ENCODE data around the gene SMOC2. TPM values are rescaled to one million over a fixed set of nuclear protein-coding genes. Genes with fewer than 3 reads are reported as not detected.

SMOC2 gene
- total RNA-seq, 1 donor from 2014 or later, result not detected

GRCh38 chr6:168584671-168585070, 143.7 kb downstream of the SMOC2 start:
- no peak for DNase-seq (ENCODE audit: low spot score)
- H3K27me3 Mint-ChIP-seq (ENCODE audit: unreplicated experiment), result no peaks in the 10 kb centered on the region
- no peaks in the 10 kb centered on the region for H3K4me1 Mint-ChIP-seq (ENCODE audit: unreplicated experiment)
- no peaks in the 10 kb centered on the region for H3K36me3 Mint-ChIP-seq (ENCODE audit: low read depth, unreplicated experiment)
- H3K27ac Mint-ChIP-seq (ENCODE audit: unreplicated experiment), result no peak overlapping the region
- H3K9me3 Mint-ChIP-seq (ENCODE audit: unreplicated experiment), result no peaks in the 10 kb centered on the region
- no peak overlapping the region for H3K4me3 Mint-ChIP-seq (ENCODE audit: unreplicated experiment)
- no peak for TF ChIP-seq CTCF (IDR thresholded peaks at IDR 0.05; ENCODE audit: unreplicated experiment)

GRCh38 chr6:168585441-168585840, 144.5 kb downstream of the SMOC2 start:
- Mint-ChIP-seq H3K36me3 (ENCODE audit: low read depth, unreplicated experiment) (no peaks in the 10 kb centered on the region), H3K27me3 (ENCODE audit: unreplicated experiment) (no peaks in the 10 kb centered on the region), H3K4me3 (ENCODE audit: unreplicated experiment) (no peak overlapping the region), H3K27ac (ENCODE audit: unreplicated experiment) (no peak overlapping the region), H3K4me1 (ENCODE audit: unreplicated experiment) (no peaks in the 10 kb centered on the region), H3K9me3 (ENCODE audit: unreplicated experiment) (no peaks in the 10 kb centered on the region)
- no peak for DNase-seq (ENCODE audit: low spot score)
- no peak for TF ChIP-seq CTCF (IDR thresholded peaks at IDR 0.05; ENCODE audit: unreplicated experiment)

- Mint-ChIP-seq H3K4me3 (ENCODE audit: unreplicated experiment) (no peak overlapping the region), H3K9me3 (ENCODE audit: unreplicated experiment) (no peaks in the 10 kb centered on the region), H3K27me3 (ENCODE audit: unreplicated experiment) (peaks cover 2% of the 10 kb centered on the region)
Observed at GRCh38 chr6:168589275-168589674, 148.3 kb downstream of the SMOC2 start.

DNA sequence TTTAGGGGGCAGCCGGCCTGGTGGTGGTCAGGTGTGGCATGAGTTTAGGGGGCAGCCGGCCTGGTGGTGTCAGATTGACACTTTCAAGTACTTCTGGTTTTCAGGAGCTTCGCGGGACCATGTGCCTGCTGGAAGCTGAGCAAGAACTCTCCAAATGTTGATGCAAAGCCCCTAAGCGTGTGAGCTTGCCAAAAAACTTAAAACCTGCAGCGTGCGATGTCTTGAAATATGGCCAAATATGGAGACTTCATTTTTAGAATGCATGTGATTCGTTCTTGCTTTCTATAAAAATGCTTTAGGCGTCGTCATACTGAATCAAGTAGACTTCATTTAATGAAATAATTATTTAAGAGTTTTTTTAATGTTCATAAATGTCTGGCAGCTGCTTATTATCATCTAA, 149.4 kb downstream of the SMOC2 start:
- H3K27ac Mint-ChIP-seq (ENCODE audit: unreplicated experiment), result no peak overlapping the region
- H3K9me3 Mint-ChIP-seq (ENCODE audit: unreplicated experiment), result no peaks in the 10 kb centered on the region
- no peaks in the 10 kb centered on the region for H3K36me3 Mint-ChIP-seq (ENCODE audit: low read depth, unreplicated experiment)
- DNase-seq (ENCODE audit: low spot score), result no peak
- peaks cover 2% of the 10 kb centered on the region for H3K27me3 Mint-ChIP-seq (ENCODE audit: unreplicated experiment)
- H3K4me1 Mint-ChIP-seq (ENCODE audit: unreplicated experiment), result no peaks in the 10 kb centered on the region
- no peak for TF ChIP-seq CTCF (IDR thresholded peaks at IDR 0.05; ENCODE audit: unreplicated experiment)
- no peak overlapping the region for H3K4me3 Mint-ChIP-seq (ENCODE audit: unreplicated experiment)

More at GRCh38 chr6:168589275-168589674, 148.3 kb downstream of the SMOC2 start:
- Mint-ChIP-seq H3K36me3 (ENCODE audit: low read depth, unreplicated experiment) (no peaks in the 10 kb centered on the region), H3K4me1 (ENCODE audit: unreplicated experiment) (no peaks in the 10 kb centered on the region), H3K27ac (ENCODE audit: unreplicated experiment) (no peak overlapping the region)
- no peak for DNase-seq (ENCODE audit: low spot score)
- no peak for TF ChIP-seq CTCF (IDR thresholded peaks at IDR 0.05; ENCODE audit: unreplicated experiment)

- H3K9me3 Mint-ChIP-seq (ENCODE audit: unreplicated experiment), result no peaks in the 10 kb centered on the region
- H3K4me1 Mint-ChIP-seq (ENCODE audit: unreplicated experiment), result no peaks in the 10 kb centered on the region
- H3K27ac Mint-ChIP-seq (ENCODE audit: unreplicated experiment), result no peak overlapping the region
- H3K27me3 Mint-ChIP-seq (ENCODE audit: unreplicated experiment), result no peaks in the 10 kb centered on the region
- TF ChIP-seq CTCF (IDR thresholded peaks at IDR 0.05; ENCODE audit: unreplicated experiment), result no peak
- H3K4me3 Mint-ChIP-seq (ENCODE audit: unreplicated experiment), result no peak overlapping the region
- no peaks in the 10 kb centered on the region for H3K36me3 Mint-ChIP-seq (ENCODE audit: low read depth, unreplicated experiment)
- no peak for DNase-seq (ENCODE audit: low spot score)
Observed at GRCh38 chr6:168596344-168596743, 155.4 kb downstream of the SMOC2 start.
